ENCODE data around the gene MERTK. TPM values are rescaled to one million over a fixed set of nuclear protein-coding genes. Genes with fewer than 3 reads are reported as not detected.
"Not testable (repeated sequence)": the region's sequence is repeated elsewhere in the genome, so short reads cannot be mapped to it uniquely, and the experiment has no call there.

MERTK gene
- total RNA-seq, 1 experiment from 2014 or later, result not detected

- no peak overlapping the region for H3K4me2 ChIP-seq (ENCODE audit: low read depth, low read length, poor library complexity, severe bottlenecking)
- H3K9ac ChIP-seq (ENCODE audit: low read length), result no peak overlapping the region
- H3K4me1 ChIP-seq (ENCODE audit: low read length), result no peaks in the 10 kb centered on the region
- H3K79me2 ChIP-seq (ENCODE audit: low read length), result no peaks in the 10 kb centered on the region
- no peaks in the 10 kb centered on the region for H3K27me3 ChIP-seq (ENCODE audit: low read length)
- no peaks in the 10 kb centered on the region for H3K36me3 ChIP-seq (ENCODE audit: insufficient read depth, low read length)
- no peak overlapping the region for H2AFZ ChIP-seq (ENCODE audit: low read length)
- no peak overlapping the region for H3K27ac ChIP-seq (ENCODE audit: low read length)
- H3K9me2 ChIP-seq (replicated peaks; ENCODE audit: insufficient read depth, low read length), result no peaks in the 10 kb centered on the region
- peaks cover 2% of the 10 kb centered on the region; the same call in 1 of the 2 replicates for H3K9me3 ChIP-seq (ENCODE audit: low read length)
- no peaks in the 10 kb centered on the region for H4K20me1 ChIP-seq (ENCODE audit: insufficient read depth, low read depth, low read length)
- H3K4me3 ChIP-seq (ENCODE audit: low read length), result no peak overlapping the region
- no peak for DNase-seq
Observed at GRCh38 chr2:112031473-112032223, 133.2 kb downstream of the MERTK start.

GRCh38 chr2:112032224-112032586 is 133.8 kb downstream of the MERTK start:
- Histone ChIP-seq H3K36me3 (ENCODE audit: insufficient read depth, low read length) (no peaks in the 10 kb centered on the region), H3K27me3 (ENCODE audit: low read length) (no peaks in the 10 kb centered on the region), H3K4me3 (ENCODE audit: low read length) (no peak overlapping the region), H3K9me3 (ENCODE audit: low read length) (peaks cover 2% of the 10 kb centered on the region; the same call in 1 of the 2 replicates), H2AFZ (ENCODE audit: low read length) (no peak overlapping the region), H3K9me2 (replicated peaks; ENCODE audit: insufficient read depth, low read length) (no peaks in the 10 kb centered on the region), H3K4me2 (ENCODE audit: low read depth, low read length, poor library complexity, severe bottlenecking) (no peak overlapping the region), H3K27ac (ENCODE audit: low read length) (no peak overlapping the region), H4K20me1 (ENCODE audit: insufficient read depth, low read depth, low read length) (no peaks in the 10 kb centered on the region), H3K4me1 (ENCODE audit: low read length) (no peaks in the 10 kb centered on the region), H3K79me2 (ENCODE audit: low read length) (no peaks in the 10 kb centered on the region), H3K9ac (ENCODE audit: low read length) (no peak overlapping the region)
- no peak for DNase-seq

DNA sequence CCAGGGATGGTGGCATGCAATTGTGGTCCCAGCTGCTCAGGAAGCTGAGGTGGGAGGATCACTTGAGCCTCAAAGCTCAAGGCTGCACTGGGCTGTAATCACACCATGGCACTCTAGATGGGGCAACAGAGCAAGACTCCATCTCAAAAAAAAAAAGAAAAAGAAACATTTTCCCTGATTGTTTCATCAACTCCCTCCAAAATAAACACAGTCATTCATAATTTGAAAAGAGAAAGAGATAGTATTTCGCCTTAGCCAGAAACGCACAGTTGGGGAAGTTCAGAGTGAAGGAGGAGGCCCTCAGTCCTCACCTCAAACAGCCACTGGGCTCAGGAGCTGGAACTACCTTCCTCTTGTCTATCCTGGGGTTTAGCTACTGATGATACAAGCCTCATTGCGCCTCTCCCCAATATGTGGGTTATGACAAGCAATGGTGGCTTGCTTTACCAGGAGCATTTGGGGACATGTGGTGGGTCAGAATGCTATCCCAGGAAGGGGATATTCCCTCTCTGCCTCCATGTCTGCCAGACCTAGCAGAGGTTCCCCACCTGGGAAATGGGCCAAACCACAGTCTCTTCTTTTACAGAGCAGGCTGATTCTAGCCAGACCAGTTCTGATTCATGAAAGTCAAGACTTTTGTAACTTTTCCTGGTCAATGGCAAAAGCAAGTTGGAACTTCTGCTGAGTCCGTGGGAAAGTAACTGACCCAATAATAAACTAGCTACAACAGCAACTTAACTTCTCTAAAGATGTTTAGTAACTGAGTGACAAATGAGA is 134.5 kb downstream of the MERTK start:
- Histone ChIP-seq H3K27ac (ENCODE audit: low read length) (no peak overlapping the region), H4K20me1 (ENCODE audit: insufficient read depth, low read depth, low read length) (no peaks in the 10 kb centered on the region), H3K9ac (ENCODE audit: low read length) (no peak overlapping the region), H3K4me3 (ENCODE audit: low read length) (no peak overlapping the region), H3K4me2 (ENCODE audit: low read depth, low read length, poor library complexity, severe bottlenecking) (no peak overlapping the region), H3K9me2 (replicated peaks; ENCODE audit: insufficient read depth, low read length) (no peaks in the 10 kb centered on the region), H2AFZ (ENCODE audit: low read length) (no peak overlapping the region), H3K79me2 (ENCODE audit: low read length) (no peaks in the 10 kb centered on the region), H3K9me3 (ENCODE audit: low read length) (peaks cover 2% of the 10 kb centered on the region; the same call in 1 of the 2 replicates), H3K27me3 (ENCODE audit: low read length) (no peaks in the 10 kb centered on the region), H3K36me3 (ENCODE audit: insufficient read depth, low read length) (no peaks in the 10 kb centered on the region), H3K4me1 (ENCODE audit: low read length) (no peaks in the 10 kb centered on the region)
- DNase-seq, result no peak

DNA sequence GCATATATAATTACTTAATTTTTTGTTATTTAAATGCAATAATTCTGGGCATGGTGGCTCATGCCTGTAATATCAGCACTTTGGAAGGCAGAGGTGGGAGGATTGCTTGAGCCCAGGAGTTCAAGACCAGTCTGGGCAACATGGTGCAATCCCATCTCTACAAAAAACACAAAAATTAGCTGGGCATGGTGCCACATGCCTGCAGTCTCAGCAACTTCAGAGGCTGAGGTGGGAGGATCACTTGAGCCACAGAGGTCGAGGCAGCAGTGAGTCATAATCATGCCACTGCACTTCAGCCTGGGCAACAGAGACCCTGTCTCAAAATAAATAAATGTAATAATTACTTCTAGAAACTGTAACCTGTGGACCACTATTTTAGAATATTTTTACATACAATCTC is 135.2 kb downstream of the MERTK start:
- peaks cover 2% of the 10 kb centered on the region; the same call in 1 of the 2 replicates for H3K9me3 ChIP-seq (ENCODE audit: low read length)
- no peaks in the 10 kb centered on the region for H3K9me2 ChIP-seq (replicated peaks; ENCODE audit: insufficient read depth, low read length)
- no peaks in the 10 kb centered on the region for H4K20me1 ChIP-seq (ENCODE audit: insufficient read depth, low read depth, low read length)
- H3K4me3 ChIP-seq (ENCODE audit: low read length), result no peak overlapping the region
- no peaks in the 10 kb centered on the region for H3K36me3 ChIP-seq (ENCODE audit: insufficient read depth, low read length)
- no peaks in the 10 kb centered on the region for H3K4me1 ChIP-seq (ENCODE audit: low read length)
- no peak overlapping the region for H2AFZ ChIP-seq (ENCODE audit: low read length)
- H3K79me2 ChIP-seq (ENCODE audit: low read length), result no peaks in the 10 kb centered on the region
- H3K27me3 ChIP-seq (ENCODE audit: low read length), result no peaks in the 10 kb centered on the region
- H3K4me2 ChIP-seq (ENCODE audit: low read depth, low read length, poor library complexity, severe bottlenecking), result no peak overlapping the region
- no peak overlapping the region for H3K9ac ChIP-seq (ENCODE audit: low read length)
- H3K27ac ChIP-seq (ENCODE audit: low read length), result no peak overlapping the region
- no peak for DNase-seq

DNA sequence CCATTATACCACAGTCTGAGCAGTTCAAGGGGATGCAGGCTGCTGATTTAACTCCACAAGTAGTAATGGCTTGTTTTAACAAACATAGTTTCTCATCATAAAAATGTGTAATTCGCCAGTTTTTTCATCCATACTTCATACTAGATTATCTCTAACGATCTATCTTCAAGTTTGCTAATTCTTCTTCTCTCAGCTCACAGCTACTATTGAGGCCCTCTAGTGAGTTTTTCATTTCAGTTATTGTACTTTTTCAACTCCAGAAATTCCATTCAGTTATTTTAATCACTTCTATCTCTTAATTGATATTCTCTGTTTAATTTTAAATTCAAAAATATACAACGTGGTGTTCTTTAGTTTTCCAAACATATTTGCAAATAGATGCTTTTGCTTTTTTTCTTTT is 136.5 kb downstream of the MERTK start:
- Histone ChIP-seq H3K4me1 (ENCODE audit: low read length) (no peaks in the 10 kb centered on the region), H3K79me2 (ENCODE audit: low read length) (no peaks in the 10 kb centered on the region), H3K4me3 (ENCODE audit: low read length) (no peak overlapping the region), H3K36me3 (ENCODE audit: insufficient read depth, low read length) (no peaks in the 10 kb centered on the region), H3K9ac (ENCODE audit: low read length) (no peak overlapping the region), H4K20me1 (ENCODE audit: insufficient read depth, low read depth, low read length) (no peaks in the 10 kb centered on the region), H3K27ac (ENCODE audit: low read length) (no peak overlapping the region), H3K9me3 (ENCODE audit: low read length) (peaks cover 2% of the 10 kb centered on the region; the same call in 1 of the 2 replicates), H2AFZ (ENCODE audit: low read length) (no peak overlapping the region), H3K27me3 (ENCODE audit: low read length) (no peaks in the 10 kb centered on the region), H3K4me2 (ENCODE audit: low read depth, low read length, poor library complexity, severe bottlenecking) (no peak overlapping the region), H3K9me2 (replicated peaks; ENCODE audit: insufficient read depth, low read length) (no peaks in the 10 kb centered on the region)
- no peak for DNase-seq

- no peak overlapping the region for H3K9ac ChIP-seq (ENCODE audit: low read length)
- H3K4me3 ChIP-seq (ENCODE audit: low read length), result no peak overlapping the region
- H3K9me3 ChIP-seq (ENCODE audit: low read length), result peaks cover 2% of the 10 kb centered on the region; the same call in 1 of the 2 replicates
- no peaks in the 10 kb centered on the region for H3K4me1 ChIP-seq (ENCODE audit: low read length)
- no peak overlapping the region for H3K4me2 ChIP-seq (ENCODE audit: low read depth, low read length, poor library complexity, severe bottlenecking)
- no peaks in the 10 kb centered on the region for H3K36me3 ChIP-seq (ENCODE audit: insufficient read depth, low read length)
- no peaks in the 10 kb centered on the region for H3K27me3 ChIP-seq (ENCODE audit: low read length)
- H4K20me1 ChIP-seq (ENCODE audit: insufficient read depth, low read depth, low read length), result no peaks in the 10 kb centered on the region
- no peaks in the 10 kb centered on the region for H3K9me2 ChIP-seq (replicated peaks; ENCODE audit: insufficient read depth, low read length)
- H3K27ac ChIP-seq (ENCODE audit: low read length), result no peak overlapping the region
- H3K79me2 ChIP-seq (ENCODE audit: low read length), result no peaks in the 10 kb centered on the region
- no peak for DNase-seq
- H2AFZ ChIP-seq (ENCODE audit: low read length), result no peak overlapping the region
Observed at GRCh38 chr2:112035786-112036185, 137.4 kb downstream of the MERTK start.

- H3K9me2 ChIP-seq (replicated peaks; ENCODE audit: insufficient read depth, low read length); H3K36me3 ChIP-seq (ENCODE audit: insufficient read depth, low read length); H3K27ac ChIP-seq (ENCODE audit: low read length); H3K4me2 ChIP-seq (ENCODE audit: low read depth, low read length, poor library complexity, severe bottlenecking); H3K79me2 ChIP-seq (ENCODE audit: low read length); H3K4me3 ChIP-seq (ENCODE audit: low read length); DNase-seq; H3K9me3 ChIP-seq (ENCODE audit: low read length); H3K9ac ChIP-seq (ENCODE audit: low read length); H3K27me3 ChIP-seq (ENCODE audit: low read length); H3K4me1 ChIP-seq (ENCODE audit: low read length); H4K20me1 ChIP-seq (ENCODE audit: insufficient read depth, low read depth, low read length); H2AFZ ChIP-seq (ENCODE audit: low read length): not testable (repeated sequence)
Observed at GRCh38 chr2:112039556-112039955, 141.1 kb downstream of the MERTK start.

DNA sequence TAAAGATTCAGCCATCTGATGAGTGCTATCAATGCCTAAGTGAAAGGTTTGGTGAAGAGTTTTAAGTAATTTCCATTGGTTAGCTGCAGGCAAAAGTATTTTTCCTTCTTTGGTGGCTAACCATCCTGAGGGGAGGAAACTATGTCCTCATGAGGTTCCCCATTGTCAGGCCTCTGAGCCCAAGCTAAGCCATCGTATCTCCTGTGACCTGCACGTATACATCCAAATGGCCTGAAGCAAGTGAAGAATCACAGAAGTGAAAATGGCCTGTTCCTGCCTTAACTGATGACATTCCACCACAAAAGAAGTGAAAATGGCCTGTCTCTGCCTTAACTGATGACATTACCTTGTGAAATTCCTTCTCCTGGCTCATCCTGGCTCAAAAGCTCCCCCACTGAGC is 141.7 kb downstream of the MERTK start:
- not testable (repeated sequence) for H4K20me1 ChIP-seq (ENCODE audit: insufficient read depth, low read depth, low read length); H3K9ac ChIP-seq (ENCODE audit: low read length); H2AFZ ChIP-seq (ENCODE audit: low read length); H3K36me3 ChIP-seq (ENCODE audit: insufficient read depth, low read length); H3K4me1 ChIP-seq (ENCODE audit: low read length); H3K27me3 ChIP-seq (ENCODE audit: low read length); H3K4me2 ChIP-seq (ENCODE audit: low read depth, low read length, poor library complexity, severe bottlenecking); H3K79me2 ChIP-seq (ENCODE audit: low read length); H3K9me2 ChIP-seq (replicated peaks; ENCODE audit: insufficient read depth, low read length); H3K27ac ChIP-seq (ENCODE audit: low read length); H3K9me3 ChIP-seq (ENCODE audit: low read length); H3K4me3 ChIP-seq (ENCODE audit: low read length); DNase-seq
